Raji (cell line): ENCODE measurements around the gene SLC12A5.

Experiments used
- POLR2A ChIP-seq: IDR thresholded peaks from 2 replicates; pipeline ENCODE4 v1.6.1; 2011; ENCODE audit warnings: low read depth, low read length, control low read depth; ENCODE audit not compliant: insufficient read depth

Gene SLC12A5

DNA sequence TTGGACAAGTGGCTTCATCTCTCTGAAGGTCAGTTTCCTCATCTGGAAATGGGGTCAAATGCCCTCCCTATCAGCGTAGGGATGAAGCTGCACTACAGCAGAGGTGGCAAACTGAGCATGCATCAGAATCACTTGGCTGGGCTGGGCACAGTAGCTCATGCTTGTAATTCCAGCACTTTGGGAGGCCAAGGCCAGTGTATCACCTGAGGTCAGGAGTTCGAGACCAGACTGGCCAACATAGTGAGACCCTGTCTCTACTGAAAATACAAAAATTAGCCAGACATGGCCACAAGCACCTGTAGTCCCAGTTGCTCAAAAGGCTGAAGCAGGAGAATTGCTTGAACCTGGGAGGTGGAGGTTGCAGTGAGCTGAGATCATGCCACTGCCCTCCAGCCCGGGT, 27.0 kb upstream of the SLC12A5 start:
- TF ChIP-seq POLR2A = no peak

- TF ChIP-seq POLR2A = no peak
These were observed 24.8 kb upstream of the SLC12A5 start for GRCh38 chr20:46004187-46004586.

DNA sequence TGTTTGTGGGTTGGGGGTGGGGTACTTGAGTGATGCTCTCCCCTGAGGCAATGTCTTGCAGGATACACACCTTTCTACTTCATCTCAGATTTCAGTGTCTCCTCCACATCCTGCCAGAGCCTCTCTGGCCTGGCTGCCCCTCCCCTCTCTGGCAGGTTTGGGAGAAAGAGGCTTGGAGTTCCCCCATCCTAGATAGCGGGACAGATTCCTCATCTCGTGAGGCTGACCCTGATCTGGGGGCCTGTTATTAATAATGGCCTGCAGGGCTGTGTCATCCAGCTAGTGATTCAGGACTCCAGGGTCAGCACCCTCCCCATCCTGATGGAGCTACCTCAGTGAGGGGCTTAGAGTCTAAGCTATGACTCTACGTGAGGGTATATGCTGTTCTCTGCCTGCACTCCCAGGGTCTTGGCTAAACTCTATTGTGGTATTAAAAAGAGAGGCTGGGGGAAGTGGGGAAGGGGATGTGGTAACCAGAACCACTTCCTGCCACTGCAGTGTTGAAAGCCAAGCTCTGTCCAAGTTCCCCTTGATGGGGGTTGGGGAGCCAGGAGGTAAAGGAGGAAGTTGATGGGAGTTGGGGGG, 24.0 kb upstream of the SLC12A5 start:
- no peak for TF ChIP-seq POLR2A

GRCh38 chr20:46006022-46006705, 22.9 kb upstream of the SLC12A5 start:
- TF ChIP-seq POLR2A = no peak

GRCh38 chr20:46006964-46007363, 22.1 kb upstream of the SLC12A5 start:
- TF ChIP-seq POLR2A = no peak

GRCh38 chr20:46007671-46008070, 21.3 kb upstream of the SLC12A5 start:
- TF ChIP-seq POLR2A = no peak

- no peak for TF ChIP-seq POLR2A
These were observed 19.2 kb upstream of the SLC12A5 start for GRCh38 chr20:46009816-46010215.

GRCh38 chr20:46010491-46011391, 18.3 kb upstream of the SLC12A5 start:
- TF ChIP-seq POLR2A = no peak

- no peak for TF ChIP-seq POLR2A
These were observed 17.2 kb upstream of the SLC12A5 start for GRCh38 chr20:46011631-46012482.

- TF ChIP-seq POLR2A = no peak
These were observed 16.1 kb upstream of the SLC12A5 start for GRCh38 chr20:46012921-46013320.

DNA sequence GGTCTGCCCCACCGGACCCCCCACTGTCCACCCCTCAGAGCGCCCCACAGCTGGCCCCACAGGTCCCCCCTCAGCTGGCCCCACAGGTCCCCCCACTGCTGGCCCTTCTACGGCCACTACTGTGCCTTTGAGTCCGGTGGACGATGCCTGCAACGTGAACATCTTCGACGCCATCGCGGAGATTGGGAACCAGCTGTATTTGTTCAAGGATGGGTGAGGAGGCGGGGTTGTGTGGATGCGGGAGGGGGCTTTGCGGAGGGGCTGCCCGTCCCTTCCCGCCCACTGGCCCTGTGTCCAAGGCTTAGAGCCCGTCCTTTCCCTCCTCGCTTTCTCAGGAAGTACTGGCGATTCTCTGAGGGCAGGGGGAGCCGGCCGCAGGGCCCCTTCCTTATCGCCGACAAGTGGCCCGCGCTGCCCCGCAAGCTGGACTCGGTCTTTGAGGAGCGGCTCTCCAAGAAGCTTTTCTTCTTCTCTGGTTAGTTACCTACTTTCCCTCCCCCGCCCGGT, 15.6 kb upstream of the SLC12A5 start:
- no peak for TF ChIP-seq POLR2A

DNA sequence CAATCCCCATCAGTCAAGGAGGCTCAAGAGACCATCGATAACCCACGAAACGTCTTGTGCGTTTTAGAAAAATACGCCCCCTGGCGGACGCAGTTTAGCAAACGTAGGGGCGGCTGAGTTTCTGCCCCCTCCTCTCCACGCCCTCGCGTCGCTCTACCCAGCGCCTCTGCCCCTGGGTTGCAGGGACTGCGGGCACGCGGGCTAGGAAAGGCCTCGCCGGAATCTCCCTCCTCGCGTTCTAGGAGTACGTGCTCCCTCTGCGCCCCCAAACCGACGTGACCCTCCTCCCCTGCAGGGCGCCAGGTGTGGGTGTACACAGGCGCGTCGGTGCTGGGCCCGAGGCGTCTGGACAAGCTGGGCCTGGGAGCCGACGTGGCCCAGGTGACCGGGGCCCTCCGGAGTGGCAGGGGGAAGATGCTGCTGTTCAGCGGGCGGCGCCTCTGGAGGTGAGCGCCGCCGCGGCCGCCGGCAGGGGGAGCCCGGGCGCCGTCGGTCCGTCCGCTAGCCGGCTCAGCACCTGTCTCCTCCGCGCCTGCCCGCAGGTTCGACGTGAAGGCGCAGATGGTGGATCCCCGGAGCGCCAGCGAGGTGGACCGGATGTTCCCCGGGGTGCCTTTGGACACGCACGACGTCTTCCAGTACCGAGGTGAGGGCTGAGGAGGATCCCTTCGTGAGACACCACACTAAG, 15.0 kb upstream of the SLC12A5 start:
- TF ChIP-seq POLR2A = no peak

GRCh38 chr20:46014517-46015396, 14.3 kb upstream of the SLC12A5 start:
- TF ChIP-seq POLR2A = no peak

- no peak for TF ChIP-seq POLR2A
These were observed 11.7 kb upstream of the SLC12A5 start for GRCh38 chr20:46017272-46017671.

- TF ChIP-seq POLR2A = no peak
These were observed 10.9 kb upstream of the SLC12A5 start for GRCh38 chr20:46018112-46018511.
